ENCODE data around the gene ENTPD1. TPM values are rescaled to one million over a fixed set of nuclear protein-coding genes. Genes with fewer than 3 reads are reported as not detected.

Gene ENTPD1
- total RNA-seq, 6 donors from 2014 or later = 18.0 to 45.4 (median 22.3) TPM

- no peak for DNase-seq
- no peaks in the 10 kb centered on the region for H3K27me3 ChIP-seq
- H3K4me1 ChIP-seq = peaks cover 0 to 20% (median 11%) of the 10 kb centered on the region in 4 donors
- no peaks in the 10 kb centered on the region for H3K36me3 ChIP-seq
- ATAC-seq (ENCODE audit: low FRiP score in 2 of 2) = no peak
- H3K9me3 ChIP-seq = no peaks in the 10 kb centered on the region
- 78 to 85% methylated on average over 2 of the region's 2 CpGs for WGBS, 2 donors
- H3K27ac ChIP-seq = no peak overlapping the region
- H3K4me3 ChIP-seq = no peak overlapping the region
- TF ChIP-seq EP300 (IDR thresholded peaks at IDR 0.05) = no peak
- no peak for TF ChIP-seq POLR2A (IDR thresholded peaks at IDR 0.05)
- TF ChIP-seq POLR2AphosphoS5 (IDR thresholded peaks at IDR 0.05) = no peak
These were observed 79.3 kb downstream of the ENTPD1 start for GRCh38 chr10:95835149-95835860.

GRCh38 chr10:95835911-95836310 is 79.9 kb downstream of the ENTPD1 start:
- DNase-seq (no peak), ATAC-seq (ENCODE audit: low FRiP score in 2 of 2) (no peak)
- Histone ChIP-seq H3K27me3 (no peaks in the 10 kb centered on the region), H3K27ac (no peak overlapping the region), H3K4me1 (peaks cover under 1 to 24% (median 13%) of the 10 kb centered on the region in 4 donors), H3K36me3 (no peaks in the 10 kb centered on the region), H3K4me3 (no peak overlapping the region), H3K9me3 (no peaks in the 10 kb centered on the region)
- TF ChIP-seq EP300 (IDR thresholded peaks at IDR 0.05) = no peak
- no peak for TF ChIP-seq POLR2AphosphoS5 (IDR thresholded peaks at IDR 0.05)
- no peak for TF ChIP-seq POLR2A (IDR thresholded peaks at IDR 0.05)
- TF ChIP-seq, protein P1, sequence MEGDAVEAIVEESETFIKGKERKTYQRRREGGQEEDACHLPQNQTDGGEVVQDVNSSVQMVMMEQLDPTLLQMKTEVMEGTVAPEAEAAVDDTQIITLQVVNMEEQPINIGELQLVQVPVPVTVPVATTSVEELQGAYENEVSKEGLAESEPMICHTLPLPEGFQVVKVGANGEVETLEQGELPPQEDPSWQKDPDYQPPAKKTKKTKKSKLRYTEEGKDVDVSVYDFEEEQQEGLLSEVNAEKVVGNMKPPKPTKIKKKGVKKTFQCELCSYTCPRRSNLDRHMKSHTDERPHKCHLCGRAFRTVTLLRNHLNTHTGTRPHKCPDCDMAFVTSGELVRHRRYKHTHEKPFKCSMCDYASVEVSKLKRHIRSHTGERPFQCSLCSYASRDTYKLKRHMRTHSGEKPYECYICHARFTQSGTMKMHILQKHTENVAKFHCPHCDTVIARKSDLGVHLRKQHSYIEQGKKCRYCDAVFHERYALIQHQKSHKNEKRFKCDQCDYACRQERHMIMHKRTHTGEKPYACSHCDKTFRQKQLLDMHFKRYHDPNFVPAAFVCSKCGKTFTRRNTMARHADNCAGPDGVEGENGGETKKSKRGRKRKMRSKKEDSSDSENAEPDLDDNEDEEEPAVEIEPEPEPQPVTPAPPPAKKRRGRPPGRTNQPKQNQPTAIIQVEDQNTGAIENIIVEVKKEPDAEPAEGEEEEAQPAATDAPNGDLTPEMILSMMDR (IDR thresholded peaks at IDR 0.05) = no peak

DNA sequence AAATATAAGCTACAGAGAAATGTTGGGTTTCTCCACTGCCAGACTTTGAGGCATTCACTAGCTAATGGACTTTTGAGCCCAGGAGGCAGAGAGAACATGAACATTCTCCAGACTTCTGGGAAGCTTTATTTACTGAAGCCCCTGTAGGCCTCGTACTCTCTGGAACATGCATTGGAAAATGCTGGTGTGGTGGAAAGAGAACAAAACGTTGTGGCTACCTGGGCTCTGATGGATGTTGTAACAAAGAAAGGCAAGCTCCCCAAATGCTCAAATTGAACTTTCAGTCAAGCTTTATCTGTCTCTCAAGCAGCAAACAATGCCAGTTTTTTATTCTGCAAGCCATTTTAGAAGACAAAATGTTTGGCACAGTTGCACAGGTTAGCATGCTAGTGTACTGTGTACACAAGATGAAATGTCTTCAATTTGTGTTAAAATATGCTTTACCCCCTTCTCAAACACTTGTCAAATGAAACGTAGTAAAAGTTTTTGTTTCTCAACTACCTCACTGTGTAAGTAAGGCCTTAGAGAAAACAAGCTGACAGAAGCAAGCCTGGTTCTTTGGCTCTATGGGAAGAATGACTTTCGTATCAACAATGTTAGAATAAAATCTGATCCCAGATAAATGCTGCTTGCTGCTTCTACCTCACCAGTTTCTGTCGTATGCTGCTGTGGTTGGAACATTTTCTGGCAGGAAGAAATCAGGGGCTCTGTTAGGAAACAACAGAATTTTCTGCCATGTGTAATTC is 80.8 kb downstream of the ENTPD1 start:
- Histone ChIP-seq H3K36me3 (no peaks in the 10 kb centered on the region), H3K27me3 (no peaks in the 10 kb centered on the region), H3K4me3 (no peak overlapping the region), H3K9me3 (no peaks in the 10 kb centered on the region), H3K27ac (peak overlapping the region in 3 of 4 donors; percentile 14 to 45 (median 26)), H3K4me1 (peaks cover 9 to 31% (median 19%) of the 10 kb centered on the region in 4 donors)
- ATAC-seq (ENCODE audit: low FRiP score in 2 of 2) = no peak
- 43 to 64% methylated on average over 5 of the region's 5 CpGs for WGBS, 2 donors
- DNase-seq = no peak
- TF ChIP-seq POLR2A (IDR thresholded peaks at IDR 0.05) (no peak), POLR2AphosphoS5 (IDR thresholded peaks at IDR 0.05) (no peak), EP300 (IDR thresholded peaks at IDR 0.05) (no peak)
- TF ChIP-seq, protein P1 (IDR thresholded peaks at IDR 0.05) = no peak

GRCh38 chr10:95837356-95837776 is 81.4 kb downstream of the ENTPD1 start:
- no peaks in the 10 kb centered on the region for H3K27me3 ChIP-seq
- H3K9me3 ChIP-seq = no peaks in the 10 kb centered on the region
- H3K36me3 ChIP-seq = no peaks in the 10 kb centered on the region
- peaks cover 14 to 29% (median 24%) of the 10 kb centered on the region in 4 donors for H3K4me1 ChIP-seq
- peak overlapping the region in 3 of 4 donors; percentile 14 to 45 (median 26) for H3K27ac ChIP-seq
- H3K4me3 ChIP-seq = no peak overlapping the region
- DNase-seq = no peak
- peak in 1 of 2 donors; percentile 4 for ATAC-seq (ENCODE audit: low FRiP score in 2 of 2)
- TF ChIP-seq EP300 (IDR thresholded peaks at IDR 0.05) (no peak), POLR2AphosphoS5 (IDR thresholded peaks at IDR 0.05) (no peak), POLR2A (IDR thresholded peaks at IDR 0.05) (no peak)
- TF ChIP-seq, protein P1 (IDR thresholded peaks at IDR 0.05) = no peak
- 64 to 85% methylated on average over 1 of the region's 1 CpG for WGBS, 2 donors

DNA sequence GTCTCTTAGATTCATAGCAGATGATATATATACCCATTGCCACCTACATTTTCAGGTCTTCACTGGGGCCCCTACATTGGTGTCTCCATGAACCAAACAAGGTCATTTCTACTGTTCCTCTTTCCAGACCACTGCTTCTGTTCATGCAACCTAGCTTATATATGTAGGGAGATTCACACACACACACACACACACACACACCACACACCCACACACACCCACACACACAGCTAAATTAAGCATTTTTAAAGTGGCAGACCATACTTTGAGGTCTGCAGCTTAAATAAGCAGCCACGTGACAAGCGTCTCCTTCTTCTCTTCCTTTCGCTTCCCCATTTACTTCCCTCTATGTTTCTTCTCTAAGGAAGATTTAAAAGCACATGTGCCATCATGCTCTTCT is 81.8 kb downstream of the ENTPD1 start:
- no peak overlapping the region for H3K4me3 ChIP-seq
- ATAC-seq (ENCODE audit: low FRiP score in 2 of 2) = peak in 1 of 2 donors; percentile 73
- no peaks in the 10 kb centered on the region for H3K9me3 ChIP-seq
- peak in 1 of 2 donors; percentile 37 for DNase-seq
- peaks cover 14 to 26% (median 20%) of the 10 kb centered on the region in 4 donors for H3K4me1 ChIP-seq
- no peaks in the 10 kb centered on the region for H3K27me3 ChIP-seq
- WGBS, 2 donors = 79 to 81% methylated on average over 3 of the region's 3 CpGs
- TF ChIP-seq POLR2AphosphoS5 (IDR thresholded peaks at IDR 0.05) (no peak), POLR2A (IDR thresholded peaks at IDR 0.05) (no peak), EP300 (IDR thresholded peaks at IDR 0.05) (no peak)
- TF ChIP-seq, protein P1 (IDR thresholded peaks at IDR 0.05) = no peak
- H3K27ac ChIP-seq = no peak overlapping the region
- H3K36me3 ChIP-seq = no peaks in the 10 kb centered on the region

Data from upper lobe of left lung (tissue), 6 donors.